ENCODE data around the gene MYBPC1. TPM values are rescaled to one million over a fixed set of nuclear protein-coding genes. Genes with fewer than 3 reads are reported as not detected.

MYBPC1 gene
- total RNA-seq, 1 experiment from 2014 or later = not detected

DNA sequence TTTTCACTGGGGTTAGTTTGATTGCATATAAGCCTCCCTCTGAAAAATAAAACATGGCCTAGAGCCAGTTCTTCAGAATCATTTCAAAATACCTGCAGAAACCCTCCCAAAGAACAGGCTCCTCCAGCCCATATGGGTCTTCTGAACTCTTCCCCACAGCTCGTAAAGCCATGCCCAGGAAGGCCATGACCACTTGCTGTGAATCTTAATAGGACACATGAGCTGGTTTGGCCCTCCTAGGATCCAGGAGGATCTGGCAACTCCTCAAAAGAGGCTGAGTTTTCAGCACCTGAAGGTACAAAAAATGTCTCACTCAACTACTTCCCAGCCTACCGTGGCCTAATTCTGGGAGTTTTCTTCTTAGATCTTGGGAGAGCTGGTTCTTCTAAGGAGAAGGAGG lies 2.4 kb downstream of the MYBPC1 start:
- no peak overlapping the region for H3K4me2 ChIP-seq (ENCODE audit: low read length)
- POLR2A ChIA-PET (ENCODE audit: unreplicated experiment) = no interaction called here
- no peaks in the 10 kb centered on the region for H3F3A ChIP-seq (ENCODE audit: low read length, unreplicated experiment)
- peaks cover 13% of the 10 kb centered on the region for H3K4me1 ChIP-seq (ENCODE audit: insufficient read depth, low read length)
- no peaks in the 10 kb centered on the region for H3K9me3 ChIP-seq (ENCODE audit: low read length)
- no peak overlapping the region for H3K9ac ChIP-seq (ENCODE audit: low read length)
- H3K27me3 ChIP-seq (ENCODE audit: low read length) = peaks cover 18% of the 10 kb centered on the region
- H3K4me3 ChIP-seq (ENCODE audit: low read length) = no peak overlapping the region
- H3K27ac ChIP-seq (ENCODE audit: low read length) = no peak overlapping the region
- DNase-seq = no peak
- no peak for ATAC-seq
- intact Hi-C loops (cut with micrococcal nuclease) = no loop called here
- no TSS peak for BruUV-seq (replicated peaks)
- H3K36me3 ChIP-seq (ENCODE audit: low read depth, low read length) = no peaks in the 10 kb centered on the region
- H4K20me1 ChIP-seq (ENCODE audit: low read length) = no peaks in the 10 kb centered on the region
- no peaks in the 10 kb centered on the region for H3K79me2 ChIP-seq (ENCODE audit: low read length)
- TF ChIP-seq EZH2phosphoT487 (IDR thresholded peaks at IDR 0.05; ENCODE audit: borderline replicate concordance, low read length) = no peak
- TF ChIP-seq, protein P1, sequence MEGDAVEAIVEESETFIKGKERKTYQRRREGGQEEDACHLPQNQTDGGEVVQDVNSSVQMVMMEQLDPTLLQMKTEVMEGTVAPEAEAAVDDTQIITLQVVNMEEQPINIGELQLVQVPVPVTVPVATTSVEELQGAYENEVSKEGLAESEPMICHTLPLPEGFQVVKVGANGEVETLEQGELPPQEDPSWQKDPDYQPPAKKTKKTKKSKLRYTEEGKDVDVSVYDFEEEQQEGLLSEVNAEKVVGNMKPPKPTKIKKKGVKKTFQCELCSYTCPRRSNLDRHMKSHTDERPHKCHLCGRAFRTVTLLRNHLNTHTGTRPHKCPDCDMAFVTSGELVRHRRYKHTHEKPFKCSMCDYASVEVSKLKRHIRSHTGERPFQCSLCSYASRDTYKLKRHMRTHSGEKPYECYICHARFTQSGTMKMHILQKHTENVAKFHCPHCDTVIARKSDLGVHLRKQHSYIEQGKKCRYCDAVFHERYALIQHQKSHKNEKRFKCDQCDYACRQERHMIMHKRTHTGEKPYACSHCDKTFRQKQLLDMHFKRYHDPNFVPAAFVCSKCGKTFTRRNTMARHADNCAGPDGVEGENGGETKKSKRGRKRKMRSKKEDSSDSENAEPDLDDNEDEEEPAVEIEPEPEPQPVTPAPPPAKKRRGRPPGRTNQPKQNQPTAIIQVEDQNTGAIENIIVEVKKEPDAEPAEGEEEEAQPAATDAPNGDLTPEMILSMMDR (conservative IDR thresholded peaks at IDR 0.05; ENCODE audit: low read depth, low read length) = no peak
- no peak for TF ChIP-seq EZH2 (IDR thresholded peaks at IDR 0.05; ENCODE audit: low read length, unreplicated experiment)
- CTCF ChIA-PET = no interaction called here
- H3K9me2 ChIP-seq (replicated peaks; ENCODE audit: low read length) = no peaks in the 10 kb centered on the region
- H2AFZ ChIP-seq (ENCODE audit: low read length) = no peak overlapping the region

- no peaks in the 10 kb centered on the region for H3K36me3 ChIP-seq (ENCODE audit: low read depth, low read length)
- POLR2A ChIA-PET (ENCODE audit: unreplicated experiment) = no interaction called here
- H2AFZ ChIP-seq (ENCODE audit: low read length) = no peak overlapping the region
- no peak overlapping the region for H3K9ac ChIP-seq (ENCODE audit: low read length)
- no peaks in the 10 kb centered on the region for H3K9me3 ChIP-seq (ENCODE audit: low read length)
- H3K27ac ChIP-seq (ENCODE audit: low read length) = no peak overlapping the region
- TF ChIP-seq EZH2phosphoT487 (IDR thresholded peaks at IDR 0.05; ENCODE audit: borderline replicate concordance, low read length) (no peak), EZH2 (IDR thresholded peaks at IDR 0.05; ENCODE audit: low read length, unreplicated experiment) (no peak)
- TF ChIP-seq, protein P1 (conservative IDR thresholded peaks at IDR 0.05; ENCODE audit: low read depth, low read length) = no peak
- no peaks in the 10 kb centered on the region for H3F3A ChIP-seq (ENCODE audit: low read length, unreplicated experiment)
- no peaks in the 10 kb centered on the region for H3K9me2 ChIP-seq (replicated peaks; ENCODE audit: low read length)
- H3K4me3 ChIP-seq (ENCODE audit: low read length) = no peak overlapping the region
- DNase-seq = no peak
- no TSS peak for BruUV-seq (replicated peaks)
- H3K4me2 ChIP-seq (ENCODE audit: low read length) = no peak overlapping the region
- H3K27me3 ChIP-seq (ENCODE audit: low read length) = peaks cover 12% of the 10 kb centered on the region; the same call in 1 of the 2 replicates
- no peak for ATAC-seq
- intact Hi-C loops (cut with micrococcal nuclease) = no loop called here
- H3K4me1 ChIP-seq (ENCODE audit: insufficient read depth, low read length) = peaks cover 13% of the 10 kb centered on the region
- no peaks in the 10 kb centered on the region for H3K79me2 ChIP-seq (ENCODE audit: low read length)
- no peaks in the 10 kb centered on the region for H4K20me1 ChIP-seq (ENCODE audit: low read length)
- CTCF ChIA-PET = no interaction called here
Measured at GRCh38 chr12:101598483-101598882, 3.7 kb downstream of the MYBPC1 start.

GRCh38 chr12:101599311-101599710 lies 4.5 kb downstream of the MYBPC1 start:
- ChIA-PET CTCF (no interaction called here), POLR2A (ENCODE audit: unreplicated experiment) (no interaction called here)
- Histone ChIP-seq H4K20me1 (ENCODE audit: low read length) (no peaks in the 10 kb centered on the region), H3K4me2 (ENCODE audit: low read length) (peak overlapping the region; percentile 19; the same call in 1 of the 2 replicates), H3K9me2 (replicated peaks; ENCODE audit: low read length) (no peaks in the 10 kb centered on the region), H3K4me1 (ENCODE audit: insufficient read depth, low read length) (peaks cover 19% of the 10 kb centered on the region), H3K4me3 (ENCODE audit: low read length) (no peak overlapping the region), H3K9me3 (ENCODE audit: low read length) (no peaks in the 10 kb centered on the region), H3F3A (ENCODE audit: low read length, unreplicated experiment) (no peaks in the 10 kb centered on the region), H2AFZ (ENCODE audit: low read length) (no peak overlapping the region), H3K36me3 (ENCODE audit: low read depth, low read length) (no peaks in the 10 kb centered on the region), H3K79me2 (ENCODE audit: low read length) (no peaks in the 10 kb centered on the region), H3K27ac (ENCODE audit: low read length) (no peak overlapping the region), H3K9ac (ENCODE audit: low read length) (no peak overlapping the region), H3K27me3 (ENCODE audit: low read length) (peaks cover 10% of the 10 kb centered on the region; the same call in 1 of the 2 replicates)
- TF ChIP-seq, protein P1 (conservative IDR thresholded peaks at IDR 0.05; ENCODE audit: low read depth, low read length) = no peak
- no peak for TF ChIP-seq EZH2 (IDR thresholded peaks at IDR 0.05; ENCODE audit: low read length, unreplicated experiment)
- TF ChIP-seq EZH2phosphoT487 (IDR thresholded peaks at IDR 0.05; ENCODE audit: borderline replicate concordance, low read length) = no peak
- BruUV-seq (replicated peaks) = no TSS peak
- ATAC-seq (no peak), DNase-seq (peak; percentile 40)
- intact Hi-C loops (cut with micrococcal nuclease) = no loop called here
